ENCODE data around the gene HCAR3.

Gene HCAR3

DNA sequence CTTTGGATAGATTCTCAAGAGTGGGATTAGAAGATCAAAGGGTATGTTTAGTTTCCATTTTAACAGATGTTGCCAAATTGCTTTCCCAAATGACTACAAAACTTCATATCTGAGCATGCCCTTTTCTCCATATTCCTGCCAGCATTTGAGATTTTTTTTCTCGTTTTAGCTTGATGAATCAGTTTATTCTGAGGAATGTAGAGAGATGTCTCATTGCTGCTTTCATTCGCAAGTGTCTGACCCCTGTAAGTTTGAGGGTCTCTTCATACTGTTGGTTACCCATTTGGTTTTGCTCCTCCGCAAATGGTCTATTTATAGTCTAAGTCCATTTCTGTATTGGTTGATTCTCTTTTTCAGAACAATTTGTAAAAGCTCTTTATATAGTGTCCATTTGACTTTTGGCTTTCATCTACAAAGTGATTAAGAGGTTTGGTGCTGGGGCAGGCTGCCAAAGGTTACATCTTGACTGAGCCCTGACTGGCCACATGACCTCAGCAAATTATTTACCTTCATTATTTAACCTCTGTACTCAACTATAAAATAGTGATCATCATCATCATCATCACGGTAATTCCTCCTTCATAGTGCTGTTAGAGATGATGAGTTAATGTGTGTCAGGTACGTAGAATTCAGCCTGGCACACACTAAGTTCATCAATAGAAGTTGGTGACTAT, 47.1 kb downstream of the HCAR3 start:
- DNase-seq (ENCODE audit: low spot score): no peak

DNA sequence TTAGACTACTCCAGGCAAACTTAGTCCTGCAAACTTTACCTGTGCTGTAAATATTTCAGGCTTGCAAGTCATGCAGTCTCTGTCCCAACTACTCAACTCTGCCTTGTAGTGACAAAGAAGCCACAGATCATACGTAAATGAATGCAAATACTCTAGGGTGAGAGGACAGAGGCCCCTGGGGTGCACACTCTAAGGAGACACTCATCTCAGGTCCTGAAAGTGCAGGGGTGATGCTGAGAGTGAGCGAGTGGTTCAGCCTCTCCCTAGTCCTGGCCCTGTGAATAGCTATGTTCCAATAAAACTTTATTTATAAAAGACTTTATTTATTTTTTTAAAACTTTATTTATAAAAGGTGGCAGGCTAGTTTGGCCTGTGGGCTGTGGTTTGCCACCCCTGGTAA, 48.3 kb downstream of the HCAR3 start:
- no peak for DNase-seq (ENCODE audit: low spot score)

DNA sequence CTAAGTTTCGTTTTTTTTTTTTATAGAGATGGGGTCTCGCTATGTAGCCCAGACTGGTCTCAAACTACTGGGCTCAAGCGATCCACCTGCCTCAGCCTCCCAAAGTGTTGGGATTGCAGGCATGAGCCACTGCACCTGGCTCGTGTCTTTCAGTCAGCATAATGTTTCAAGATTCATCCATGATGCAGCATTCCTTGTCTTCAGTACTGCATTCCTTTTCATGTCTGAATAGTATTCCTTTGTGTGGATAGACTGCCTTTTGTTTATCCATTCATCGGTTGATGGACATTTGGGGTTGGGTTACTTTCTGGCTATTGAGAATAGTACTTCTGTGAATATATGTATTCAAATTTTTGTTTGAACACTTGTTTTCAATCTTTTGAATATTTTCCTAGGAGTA, 50.9 kb downstream of the HCAR3 start:
- no peak for DNase-seq (ENCODE audit: low spot score)

DNA sequence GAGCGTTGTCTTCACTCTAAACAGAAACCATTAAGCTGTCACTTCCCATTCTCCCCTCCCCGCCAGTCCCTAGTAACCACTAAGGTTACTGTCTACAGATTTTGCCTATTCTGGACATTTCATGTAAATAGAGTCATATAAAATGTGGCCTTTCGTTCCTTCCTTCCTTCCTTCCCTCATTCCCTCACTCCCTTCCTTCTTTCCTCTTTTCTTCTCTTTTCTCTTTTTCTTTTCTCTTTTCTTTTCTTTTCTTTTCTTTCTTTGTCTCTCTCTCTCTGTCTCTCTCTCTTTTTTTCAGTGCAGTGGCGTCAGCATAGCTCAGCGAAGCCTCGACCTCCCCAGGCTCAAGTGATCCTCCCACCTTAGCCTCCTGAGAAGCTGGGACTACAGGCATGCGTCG, 51.3 kb downstream of the HCAR3 start:
- DNase-seq (ENCODE audit: low spot score): no peak

Data from iPS-NIHi11 (cell line).